HepG2 (cell line): ENCODE measurements around the gene DPM1. TPM values are rescaled to one million over a fixed set of nuclear protein-coding genes. Genes with fewer than 3 reads are reported as not detected.

Experiments used
- ARNTL ChIP-seq: sonication (generic); formaldehyde crosslinking; IDR thresholded peaks from 2 replicates; pipeline ENCODE4 v1.4.0; 2020; ENCODE audit warnings: mild to moderate bottlenecking, missing genetic modification reagents
- CHD2 ChIP-seq: IDR thresholded peaks from 2 replicates; pipeline ENCODE4 v1.6.1; 2011; ENCODE audit warnings: low read depth, low read length, improper control_type of control experiment
- ELF1 ChIP-seq: sonication (generic); formaldehyde crosslinking; IDR thresholded peaks from 2 replicates; pipeline ENCODE4 v1.4.0; 2020; ENCODE audit warnings: missing genetic modification reagents
- GTF3A ChIP-seq: sonication (generic); formaldehyde crosslinking; conservative IDR thresholded peaks from 2 replicates; pipeline ENCODE4 v1.4.0; 2020; ENCODE audit warnings: mild to moderate bottlenecking, missing genetic modification reagents
- HMGA1 ChIP-seq: sonication (generic); formaldehyde crosslinking; conservative IDR thresholded peaks from 2 replicates; pipeline ENCODE4 v1.4.0; 2020; ENCODE audit warnings: missing genetic modification reagents
- MAZ ChIP-seq, 2 experiments: sonication (generic) in 1 of 2; formaldehyde crosslinking in 1 of 2; IDR thresholded peaks; 2 replicates each; pipeline versions ENCODE4 v1.5.0 to v1.6.1; 2012 to 2020; ENCODE audit warnings: low read depth in 2 of 2, mild to moderate bottlenecking in 2 of 2, borderline replicate concordance in 1 of 2, improper control_type of control experiment in 1 of 2, low read length in 1 of 2, missing genetic modification reagents in 1 of 2, moderate library complexity in 1 of 2
- MIXL1 ChIP-seq: IDR thresholded peaks from 2 replicates; pipeline ENCODE4 v1.6.1; 2016
- NFATC3 ChIP-seq: sonication (generic); formaldehyde crosslinking; IDR thresholded peaks from 2 replicates; pipeline ENCODE4 v1.5.1; 2020; ENCODE audit warnings: mild to moderate bottlenecking, missing genetic modification reagents
- NR2F6 ChIP-seq, 2 experiments: IDR thresholded peaks; 2 replicates each; pipeline ENCODE4 v1.6.1; 2016; ENCODE audit warnings: antibody characterized with exemption in 1 of 2, mild to moderate bottlenecking in 1 of 2
- PAWR ChIP-seq: sonication (generic); formaldehyde crosslinking; IDR thresholded peaks from 2 replicates; pipeline ENCODE4 v1.4.0; 2020; ENCODE audit warnings: missing genetic modification reagents, mild to moderate bottlenecking, borderline replicate concordance
- PITX1 ChIP-seq: sonication (generic); formaldehyde crosslinking; IDR thresholded peaks from 2 replicates; pipeline ENCODE4 v1.5.1; 2020; ENCODE audit warnings: mild to moderate bottlenecking, missing genetic modification reagents
- REXO4 ChIP-seq: sonication (generic); formaldehyde crosslinking; IDR thresholded peaks from 2 replicates; pipeline ENCODE4 v1.8.0; 2022; ENCODE audit warnings: missing genetic modification reagents, mild to moderate bottlenecking, borderline replicate concordance
- SPEN ChIP-seq: sonication (generic); formaldehyde crosslinking; IDR thresholded peaks from 2 replicates; pipeline ENCODE4 v1.5.1; 2020; ENCODE audit warnings: low read depth, mild to moderate bottlenecking, missing genetic modification reagents
- SRSF1 ChIP-seq: fragments of 200-400 bp; formaldehyde crosslinking; optimal IDR thresholded peaks from 2 replicates; pipeline ENCODE3; 2017; ENCODE audit warnings: mild to moderate bottlenecking, low read depth, low read length, moderate library complexity
- TAF1 ChIP-seq: sonication (generic); formaldehyde crosslinking; IDR thresholded peaks from 2 replicates; pipeline ENCODE4 v1.4.0; 2020; ENCODE audit warnings: missing genetic modification reagents
- THAP11 ChIP-seq: IDR thresholded peaks from 2 replicates; pipeline ENCODE4 v1.6.1; 2016; ENCODE audit warnings: missing biosample characterization, missing genetic modification reagents
- YEATS4 ChIP-seq: sonication (generic); formaldehyde crosslinking; IDR thresholded peaks from 2 replicates; pipeline ENCODE4 v1.4.0; 2020; ENCODE audit warnings: missing genetic modification reagents, borderline replicate concordance
- ZMAT3 ChIP-seq: sonication (generic); formaldehyde crosslinking; conservative IDR thresholded peaks from 2 replicates; pipeline ENCODE4 v1.7.0; 2021; ENCODE audit warnings: missing genetic modification reagents
- ZNF12 ChIP-seq: sonication (generic); formaldehyde crosslinking; IDR thresholded peaks from 2 replicates; pipeline ENCODE4 v1.5.0; 2020; ENCODE audit warnings: missing genetic modification reagents
- ZNF180 ChIP-seq: sonication (generic); formaldehyde crosslinking; IDR thresholded peaks from 2 replicates; pipeline ENCODE4 v1.4.0; 2020; ENCODE audit warnings: low read depth, missing genetic modification reagents, borderline replicate concordance
- ZNF34 ChIP-seq: sonication (generic); formaldehyde crosslinking; IDR thresholded peaks from 2 replicates; pipeline ENCODE4 v1.4.0; 2020; ENCODE audit warnings: mild to moderate bottlenecking, missing genetic modification reagents, borderline replicate concordance
- ZNF746 ChIP-seq: sonication (generic); formaldehyde crosslinking; IDR thresholded peaks from 2 replicates; pipeline ENCODE4 v1.8.0; 2022; ENCODE audit warnings: mild to moderate bottlenecking, missing genetic modification reagents
- ZNF839 ChIP-seq: sonication (generic); formaldehyde crosslinking; IDR thresholded peaks from 2 replicates; pipeline ENCODE4 v1.4.0; 2020; ENCODE audit warnings: missing genetic modification reagents, mild to moderate bottlenecking, borderline replicate concordance
- polyA plus RNA-seq, 8 experiments: library from polyadenylated mRNA; depleted of rRNA in 3 of 8; stranded (reverse) in 7 of 8; unstranded in 1 of 8; fragments of >200 nt; fragmentation: Illumina TruSeq in 4 of 8; extraction: Trizol in 4 of 8; gene quantifications; 2 replicates each; pipeline versions ENCODE4 v1.2.1 to v1.2.3, GENCODE V29; 2011 to 2016; ENCODE audit warnings: low read depth in 4 of 8, missing spikeins in 1 of 8, mixed read lengths in 1 of 8; ENCODE audit not compliant: insufficient read depth in 1 of 8
- total RNA-seq, 5 experiments: library from RNA; depleted of rRNA; stranded (reverse); fragments of >200 nt; fragmentation: Illumina TruSeq; extraction: Trizol; gene quantifications; 2 replicates each; pipeline ENCODE4 v1.2.3, GENCODE V29; 2016; ENCODE audit warnings: low read depth in 1 of 5
- TF ChIP-seq, protein P1 (sequence below): IDR thresholded peaks from 2 replicates; pipeline ENCODE4 v1.6.1; 2016; ENCODE audit warnings: mild to moderate bottlenecking
- TF ChIP-seq, protein P2 (sequence below): sonication (generic); formaldehyde crosslinking; IDR thresholded peaks from 2 replicates; pipeline ENCODE4 v1.4.0; 2020; ENCODE audit warnings: missing genetic modification reagents; ENCODE audit errors: not compliant biosample characterization
- TF ChIP-seq, protein P3 (sequence below): sonication (generic); formaldehyde crosslinking; IDR thresholded peaks from 2 replicates; pipeline ENCODE4 v1.8.1; 2023; ENCODE audit warnings: mild to moderate bottlenecking, inconsistent platforms, moderate library complexity, missing genetic modification reagents, borderline replicate concordance
- TF ChIP-seq, protein P4 (sequence below): sonication (generic); formaldehyde crosslinking; IDR thresholded peaks from 2 replicates; pipeline ENCODE4 v1.4.0; 2020; ENCODE audit warnings: mild to moderate bottlenecking, missing genetic modification reagents

DPM1 gene
- total and polyA plus RNA-seq, 2 of the 13 experiments (the other 11 are each of a cell fraction or from before 2014, with no cell fraction given), result 83.2 to 161 TPM

DNA sequence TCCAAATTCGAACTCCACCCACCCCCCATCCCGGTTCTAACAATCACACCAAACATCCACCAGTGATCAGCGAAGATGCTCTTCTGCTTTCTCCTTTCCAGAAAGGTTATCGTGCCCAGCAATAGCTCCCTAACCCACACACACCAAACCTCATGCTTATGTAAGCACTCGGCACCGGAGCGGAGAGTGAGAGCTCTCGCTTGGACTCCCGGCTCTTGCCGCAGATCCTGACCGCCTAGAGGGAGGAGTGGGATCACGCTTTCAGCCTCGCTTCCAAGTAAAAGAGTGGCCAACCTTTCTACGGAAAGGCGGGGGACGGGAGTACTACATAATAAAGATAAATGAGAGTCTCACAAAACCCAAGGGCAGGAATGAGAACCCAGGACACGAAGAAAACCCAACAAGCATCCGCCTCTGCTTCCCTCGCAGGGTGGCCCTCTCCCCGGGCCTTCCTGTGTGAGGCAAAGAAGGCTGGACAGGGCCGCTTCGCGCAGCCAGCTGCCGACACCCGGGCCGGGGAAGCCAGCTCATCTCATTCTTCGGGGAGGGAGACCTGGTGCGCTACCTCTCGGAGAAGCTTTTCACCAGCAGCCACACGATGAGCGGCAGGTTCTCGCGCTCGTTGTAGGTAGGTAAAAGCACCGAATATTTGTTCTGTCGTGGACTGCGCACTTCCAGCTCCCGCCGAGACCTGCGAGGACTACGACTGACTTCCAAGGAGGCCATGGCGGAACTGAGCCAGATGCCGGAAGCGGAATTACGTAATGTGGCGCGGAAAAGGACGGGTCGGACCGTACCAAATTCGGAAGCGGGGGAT, at the start of gene DPM1 (continued):
- TF ChIP-seq, protein P1, sequence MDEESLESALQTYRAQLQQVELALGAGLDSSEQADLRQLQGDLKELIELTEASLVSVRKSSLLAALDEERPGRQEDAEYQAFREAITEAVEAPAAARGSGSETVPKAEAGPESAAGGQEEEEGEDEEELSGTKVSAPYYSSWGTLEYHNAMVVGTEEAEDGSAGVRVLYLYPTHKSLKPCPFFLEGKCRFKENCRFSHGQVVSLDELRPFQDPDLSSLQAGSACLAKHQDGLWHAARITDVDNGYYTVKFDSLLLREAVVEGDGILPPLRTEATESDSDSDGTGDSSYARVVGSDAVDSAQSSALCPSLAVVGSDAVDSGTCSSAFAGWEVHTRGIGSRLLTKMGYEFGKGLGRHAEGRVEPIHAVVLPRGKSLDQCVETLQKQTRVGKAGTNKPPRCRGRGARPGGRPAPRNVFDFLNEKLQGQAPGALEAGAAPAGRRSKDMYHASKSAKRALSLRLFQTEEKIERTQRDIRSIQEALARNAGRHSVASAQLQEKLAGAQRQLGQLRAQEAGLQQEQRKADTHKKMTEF (CRISPR knock-in tag), result peak; percentile 93
- peak; percentile 66; the same call in 1 of the 2 replicates for TF ChIP-seq YEATS4 (CRISPR knock-in tag)
- 0 out of 2 replicates have a peak, but pooled peaks have one; percentile 37 for TF ChIP-seq ZNF180 (CRISPR knock-in tag)
- TF ChIP-seq NR2F6 (IDR thresholded peaks at IDR 0.05), result no peak
- TF ChIP-seq NR2F6 (CRISPR knock-in tag; IDR thresholded peaks at IDR 0.05), result no peak
- no peak; the same call in 1 of the 2 replicates for TF ChIP-seq THAP11
- TF ChIP-seq PAWR (CRISPR knock-in tag), result no peak; the same call in 1 of the 2 replicates
- no peak for TF ChIP-seq CHD2
- TF ChIP-seq ZNF746 (CRISPR knock-in tag), result no peak
- peak; percentile 92 for TF ChIP-seq SPEN (CRISPR knock-in tag)
- no peak for TF ChIP-seq MAZ (IDR thresholded peaks at IDR 0.05; ENCODE audit: borderline replicate concordance, low read depth, low read length)
- TF ChIP-seq MAZ (CRISPR knock-in tag; IDR thresholded peaks at IDR 0.05; ENCODE audit: low read depth), result peak; percentile 50; the same call in 1 of the 2 replicates
- TF ChIP-seq REXO4 (CRISPR knock-in tag), result no peak
- TF ChIP-seq GTF3A (CRISPR knock-in tag), result 0 out of 2 replicates have a peak, but pooled peaks have one; percentile 5
- TF ChIP-seq ELF1 (CRISPR knock-in tag), result peak; percentile 95
- TF ChIP-seq ZNF34 (CRISPR knock-in tag), result no peak; the same call in 1 of the 2 replicates
- TF ChIP-seq MIXL1 (CRISPR knock-in tag), result peak; percentile 86
- TF ChIP-seq HMGA1 (CRISPR knock-in tag), result no peak
- 0 out of 2 replicates have a peak, but pooled peaks have one; percentile 14 for TF ChIP-seq ZMAT3 (CRISPR knock-in tag)
- 0 out of 2 replicates have a peak, but pooled peaks have one; percentile 59 for TF ChIP-seq ZNF12 (CRISPR knock-in tag)
- TF ChIP-seq SRSF1, result peak; percentile 86
- TF ChIP-seq, protein P2, sequence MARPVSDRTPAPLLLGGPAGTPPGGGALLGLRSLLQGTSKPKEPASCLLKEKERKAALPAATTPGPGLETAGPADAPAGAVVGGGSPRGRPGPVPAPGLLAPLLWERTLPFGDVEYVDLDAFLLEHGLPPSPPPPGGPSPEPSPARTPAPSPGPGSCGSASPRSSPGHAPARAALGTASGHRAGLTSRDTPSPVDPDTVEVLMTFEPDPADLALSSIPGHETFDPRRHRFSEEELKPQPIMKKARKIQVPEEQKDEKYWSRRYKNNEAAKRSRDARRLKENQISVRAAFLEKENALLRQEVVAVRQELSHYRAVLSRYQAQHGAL (CRISPR knock-in tag), result no peak
- TF ChIP-seq, protein P3, sequence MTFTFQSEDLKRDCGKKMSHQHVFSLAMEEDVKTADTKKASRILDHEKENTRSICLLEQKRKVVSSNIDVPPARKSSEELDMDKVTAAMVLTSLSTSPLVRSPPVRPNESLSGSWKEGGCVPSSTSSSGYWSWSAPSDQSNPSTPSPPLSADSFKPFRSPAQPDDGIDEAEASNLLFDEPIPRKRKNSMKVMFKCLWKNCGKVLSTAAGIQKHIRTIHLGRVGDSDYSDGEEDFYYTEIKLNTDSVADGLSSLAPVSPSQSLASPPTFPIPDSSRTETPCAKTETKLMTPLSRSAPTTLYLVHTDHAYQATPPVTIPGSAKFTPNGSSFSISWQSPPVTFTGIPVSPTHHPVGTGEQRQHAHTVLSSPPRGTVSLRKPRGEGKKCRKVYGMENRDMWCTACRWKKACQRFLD (CRISPR knock-in tag), result no peak
- TF ChIP-seq NFATC3 (CRISPR knock-in tag), result no peak
- no peak for TF ChIP-seq ARNTL
- TF ChIP-seq ZNF839 (CRISPR knock-in tag), result peak; percentile 80; the same call in 1 of the 2 replicates
- TF ChIP-seq, protein P4, sequence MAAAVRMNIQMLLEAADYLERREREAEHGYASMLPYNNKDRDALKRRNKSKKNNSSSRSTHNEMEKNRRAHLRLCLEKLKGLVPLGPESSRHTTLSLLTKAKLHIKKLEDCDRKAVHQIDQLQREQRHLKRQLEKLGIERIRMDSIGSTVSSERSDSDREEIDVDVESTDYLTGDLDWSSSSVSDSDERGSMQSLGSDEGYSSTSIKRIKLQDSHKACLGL, result no peak
- peak; percentile 100 for TF ChIP-seq TAF1 (CRISPR knock-in tag)
- peak; percentile 80 for TF ChIP-seq PITX1
